GM18951 (cell line): ENCODE measurements around the gene DCBLD2.

ENCODE experiments used
- POLR2A ChIP-seq: IDR thresholded peaks from 4 replicates; pipeline ENCODE4 v1.6.1; 2011; ENCODE audit warnings: mild to moderate bottlenecking; ENCODE audit not compliant: insufficient read length, insufficient read depth; ENCODE audit errors: extremely low read depth
- in situ Hi-C: fragments of 300-500 bp; cut with MboI; formaldehyde crosslinking; loops from one replicate; pipeline ENCODE4 v1.12.0; 2022; ENCODE audit warnings: low sequenced_read_pairs, mixed read lengths, inconsistent platforms; ENCODE audit not compliant: unreplicated experiment

DCBLD2 gene

GRCh38 chr3:98811048-98811447 lies 90.4 kb downstream of the DCBLD2 start:
- TF ChIP-seq POLR2A, result no peak

GRCh38 chr3:98809557-98809956 lies 91.9 kb downstream of the DCBLD2 start:
- TF ChIP-seq POLR2A, result no peak
- in situ Hi-C loops, result loop anchor here (5.0 to 25.0 kb wide), 3 partner anchors 207 to 953 kb away; partner anchors contain the start of gene GABRR3

More at GRCh38 chr3:98811048-98811447, 90.4 kb downstream of the DCBLD2 start:
- in situ Hi-C loops, result loop anchor here (10.0 to 25.0 kb wide), 5 partner anchors 184 to 951 kb away; partner anchors contain the start of gene GABRR3

DNA sequence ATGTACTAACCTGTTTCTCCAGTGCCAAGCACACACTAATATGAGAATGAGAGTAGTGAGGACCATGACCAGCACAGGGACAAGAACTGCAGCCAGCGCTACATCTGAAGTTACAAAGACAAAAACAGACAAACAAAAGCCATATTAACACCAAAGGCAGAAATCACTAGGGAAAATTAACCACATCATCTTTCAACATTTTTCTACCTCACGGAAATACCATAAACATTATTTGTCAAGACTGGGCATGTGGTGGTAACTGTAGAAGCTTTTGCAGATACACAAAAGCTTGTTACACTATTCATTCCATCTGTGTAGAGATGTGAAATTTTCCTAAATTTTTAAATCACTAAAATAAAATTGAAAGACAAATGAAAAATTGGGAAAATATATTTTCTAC lies 93.4 kb downstream of the DCBLD2 start:
- in situ Hi-C loops, result loop anchor here (5.0 to 25.0 kb wide), 3 partner anchors 206 to 954 kb away; partner anchors contain the start of gene GABRR3
- no peak for TF ChIP-seq POLR2A

- no peak for TF ChIP-seq POLR2A
- in situ Hi-C loops, result loop anchor here (5.0 to 25.0 kb wide), 3 partner anchors 205 to 955 kb away; partner anchors contain the start of gene GABRR3
These were observed 93.9 kb downstream of the DCBLD2 start for GRCh38 chr3:98807561-98807960.

DNA sequence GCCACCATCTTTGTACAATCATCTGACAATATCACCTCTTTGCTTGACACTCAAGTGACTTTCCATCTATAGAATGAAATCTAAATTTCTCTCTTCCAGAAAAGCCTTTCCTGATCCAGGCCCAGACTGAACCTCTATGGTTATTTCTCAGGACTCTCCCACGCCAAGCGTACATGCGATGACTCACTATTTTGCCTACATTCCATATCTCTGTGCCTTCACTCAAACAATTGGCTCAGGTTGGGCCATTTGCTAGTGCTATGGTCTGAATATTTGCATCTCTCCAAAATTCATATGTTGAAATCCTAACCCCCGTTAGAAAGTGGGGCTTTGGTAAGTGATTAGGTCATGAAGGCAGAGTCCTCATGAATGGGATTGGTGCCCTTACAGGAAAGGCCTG lies 94.5 kb downstream of the DCBLD2 start:
- in situ Hi-C loops, result loop anchor here (5.0 to 25.0 kb wide), 3 partner anchors 205 to 955 kb away; partner anchors contain the start of gene GABRR3
- TF ChIP-seq POLR2A, result no peak

DNA sequence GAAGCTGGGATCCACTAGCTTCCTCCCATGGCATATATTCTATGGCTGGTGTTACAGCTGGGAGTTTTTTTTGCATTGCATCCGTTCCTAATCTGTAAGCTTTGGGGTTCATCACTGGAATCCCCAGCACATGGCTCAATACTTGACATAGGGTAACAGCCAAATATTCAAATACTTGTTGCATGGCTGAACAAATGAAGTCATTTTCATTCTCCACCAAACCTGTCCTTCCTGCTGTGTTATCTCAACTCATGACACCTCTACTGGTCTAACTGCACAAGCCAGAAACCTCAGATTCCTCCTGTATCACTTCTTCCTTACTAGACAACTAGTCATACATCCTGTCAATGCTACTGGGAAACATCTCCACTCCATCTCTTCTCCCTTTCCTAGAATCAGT lies 95.0 kb downstream of the DCBLD2 start:
- TF ChIP-seq POLR2A, result no peak
- in situ Hi-C loops, result loop anchor here (5.0 to 25.0 kb wide), 3 partner anchors 204 to 956 kb away; partner anchors contain the start of gene GABRR3

- in situ Hi-C loops, result loop anchor here (5.0 to 25.0 kb wide), 3 partner anchors 203 to 957 kb away; partner anchors contain the start of gene GABRR3
- no peak for TF ChIP-seq POLR2A
These were observed 95.9 kb downstream of the DCBLD2 start for GRCh38 chr3:98805571-98805970.

DNA sequence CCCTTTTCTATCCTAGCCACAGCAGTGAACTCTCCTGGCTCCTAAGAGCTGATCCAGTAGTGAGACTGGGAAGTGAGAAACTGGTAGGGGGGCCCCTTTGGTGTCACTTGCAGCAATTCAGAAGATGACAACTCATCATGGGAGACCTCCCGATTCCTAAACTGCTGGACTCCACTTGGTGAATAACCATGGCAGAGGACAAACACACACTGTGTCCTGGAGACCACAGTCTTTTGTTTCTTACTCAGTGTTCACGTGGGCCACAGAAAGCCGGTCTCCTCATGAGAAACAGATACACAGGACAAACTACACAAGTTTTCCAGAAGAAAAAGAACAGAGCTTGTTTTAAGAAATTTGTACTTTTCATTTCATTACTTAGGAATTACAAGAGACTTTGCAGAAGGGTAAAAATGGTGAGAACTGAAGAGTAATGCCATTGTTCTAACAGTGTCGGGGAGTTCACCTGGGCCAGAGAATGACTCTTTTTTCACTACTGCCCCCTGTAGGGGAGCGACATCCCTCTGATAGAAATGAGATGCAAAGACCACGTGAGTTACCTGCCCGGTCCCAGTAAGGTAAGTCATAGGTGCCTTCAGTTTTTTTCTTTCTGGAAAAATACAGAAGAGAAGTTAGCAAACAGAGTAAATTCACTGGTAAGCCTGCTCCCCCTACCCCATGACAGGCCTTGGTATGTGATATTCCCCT lies 100.3 kb downstream of the DCBLD2 start:
- in situ Hi-C loops, result loop anchor here (25.0 kb wide), 2 partner anchors 764 to 961 kb away; partner anchors contain the start of gene GABRR3
- no peak for TF ChIP-seq POLR2A

- in situ Hi-C loops, result loop anchor here (25.0 kb wide), 2 partner anchors 763 to 962 kb away; partner anchors contain the start of gene GABRR3
- TF ChIP-seq POLR2A, result no peak
These were observed 101.1 kb downstream of the DCBLD2 start for GRCh38 chr3:98800401-98800800.

DNA sequence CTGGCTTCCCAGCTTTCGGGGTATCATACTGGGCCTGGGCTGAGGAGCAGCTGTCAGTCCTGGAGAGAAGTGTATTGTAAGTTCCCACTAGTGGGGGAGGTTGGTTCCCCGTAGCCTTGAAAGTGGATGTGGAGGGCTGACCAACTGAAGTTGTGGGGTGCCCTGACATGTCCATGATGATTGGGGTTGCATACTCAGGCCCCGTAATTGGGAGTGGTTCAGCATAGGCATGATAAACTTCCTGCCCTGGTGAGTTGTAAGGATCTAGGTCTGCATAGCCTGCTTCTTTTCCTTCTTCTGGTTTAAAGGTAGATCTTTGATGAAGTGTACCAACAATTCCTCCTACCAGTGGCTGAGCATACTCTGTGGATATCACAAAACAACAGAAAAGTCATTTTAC lies 102.0 kb downstream of the DCBLD2 start:
- in situ Hi-C loops, result no loop called here

GRCh38 chr3:98798820-98799219 lies 102.7 kb downstream of the DCBLD2 start:
- in situ Hi-C loops, result no loop called here
- TF ChIP-seq POLR2A, result no peak

More for the DNA sequence above, 102.0 kb downstream of the DCBLD2 start:
- no peak for TF ChIP-seq POLR2A

GRCh38 chr3:98797905-98798304 lies 103.6 kb downstream of the DCBLD2 start:
- in situ Hi-C loops, result no loop called here
- no peak for TF ChIP-seq POLR2A

DNA sequence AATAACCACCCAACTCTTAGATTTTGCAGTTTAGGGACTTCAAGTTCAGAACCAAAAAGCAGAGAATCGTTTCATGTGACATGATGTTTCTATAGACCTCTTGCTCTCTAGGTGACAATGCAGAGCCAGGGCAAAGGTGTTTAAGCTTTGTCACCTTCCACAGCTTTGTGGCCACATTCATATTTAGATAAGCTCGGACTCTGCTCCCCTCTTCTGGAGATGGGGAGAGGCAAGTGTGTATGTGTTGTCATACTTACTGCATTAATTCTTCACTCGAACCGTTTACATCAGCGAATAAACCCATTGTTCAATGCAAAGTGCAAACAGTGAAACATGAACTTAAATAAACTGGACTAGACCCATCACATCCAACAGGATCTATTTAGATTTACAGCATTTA lies 105.2 kb downstream of the DCBLD2 start:
- no peak for TF ChIP-seq POLR2A
- in situ Hi-C loops, result no loop called here

DNA sequence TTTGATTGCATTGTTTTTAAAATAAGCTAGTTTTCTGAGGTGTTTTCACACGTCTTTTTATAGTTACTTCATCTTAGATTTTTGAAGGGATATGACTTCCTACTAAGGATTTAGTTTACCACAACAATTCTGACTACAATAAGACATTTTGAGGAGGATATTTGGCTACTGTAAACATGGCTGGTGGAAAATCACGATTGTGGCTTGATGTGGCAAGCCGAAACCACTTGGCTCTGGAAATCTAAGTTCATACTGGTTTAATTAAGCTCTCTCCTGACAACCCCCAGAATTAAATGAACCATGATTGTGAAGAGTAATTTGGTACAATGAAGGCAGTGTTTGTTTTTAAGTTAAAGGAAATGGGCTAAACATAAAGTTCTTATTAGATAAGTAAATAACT lies 107.5 kb downstream of the DCBLD2 start:
- in situ Hi-C loops, result no loop called here
- TF ChIP-seq POLR2A, result no peak
